Measurements from ENCODE around the gene TTC9. TPM values are rescaled to one million over a fixed set of nuclear protein-coding genes. Genes with fewer than 3 reads are reported as not detected.

The TTC9 gene
- total and polyA plus RNA-seq, 9 of the 15 experiments (the other 6 are each of a cell fraction or from before 2014, with no cell fraction given) = 0.07 TPM; not detected in 8

- no peaks in the 10 kb centered on the region for H4K20me1 ChIP-seq (replicated peaks; ENCODE audit: control insufficient read depth, insufficient read depth, low read length)
- 0% methylated on average over 7 of the region's 12 CpGs for WGBS (ENCODE audit: insufficient coverage, low coverage, missing lambda C conversion rate)
- H3K36me3 ChIP-seq (ENCODE audit: control insufficient read depth, insufficient read depth, low read length) = no peaks in the 10 kb centered on the region
- DNase-seq (ENCODE audit: extremely low read depth in 1 of 4, low spot score in 3 of 4) (no peak), FAIRE-seq (no peak), ATAC-seq (no peak)
- H3K9me1 ChIP-seq (ENCODE audit: control insufficient read depth, insufficient read depth, low read length) = no peaks in the 10 kb centered on the region
- ChIA-PET POLR2A (no interaction called here), CTCF (ENCODE audit: low intra/inter-chr PET ratio) (no interaction called here)
- H3K79me2 ChIP-seq (ENCODE audit: control insufficient read depth, insufficient read depth, low read length) = no peaks in the 10 kb centered on the region
- H3K4me3 ChIP-seq = no peak overlapping the region
- no peak overlapping the region for H3K4me2 ChIP-seq (ENCODE audit: insufficient read depth, low read length)
- no TSS peak for BruUV-seq (replicated peaks)
- no peak overlapping the region for H3K9ac ChIP-seq (ENCODE audit: insufficient read depth in 1 of 2, low read depth in 2 of 2, low read length in 2 of 2)
- no peak overlapping the region for H2AFZ ChIP-seq (ENCODE audit: low read depth, low read length)
- no peak overlapping the region for H3K27ac ChIP-seq (ENCODE audit: extremely low read depth, low read depth, low read length)
- intact Hi-C loops (cut with micrococcal nuclease) = no loop called here
- H3K27me3 ChIP-seq (ENCODE audit: control insufficient read depth in 2 of 2, insufficient read depth in 2 of 2, low read length in 2 of 2) = peaks cover 2 to 9% of the 10 kb centered on the region in 2 experiments; a peak in 2 of 5 replicates
- in situ Hi-C loops (cut with MboI) = no loop called here
- H3K4me1 ChIP-seq (replicated peaks in 1 of 2; ENCODE audit: control insufficient read depth in 2 of 2, insufficient read depth in 2 of 2, low read length in 2 of 2) = no peaks in the 10 kb centered on the region
- no peak for TF ChIP-seq ZNF699 (CRISPR knock-in tag; IDR thresholded peaks at IDR 0.05; ENCODE audit: insufficient replicate concordance)
- TF ChIP-seq NFIC (IDR thresholded peaks at IDR 0.05) = no peak
- TF ChIP-seq MEF2A (IDR thresholded peaks at IDR 0.05; ENCODE audit: control insufficient read depth, low read depth, low read length) = no peak
- no peak for TF ChIP-seq ZBTB33 (CRISPR knock-in tag; IDR thresholded peaks at IDR 0.05)
- no peak for TF ChIP-seq FOXA3 (CRISPR knock-in tag; conservative IDR thresholded peaks at IDR 0.05 in 1 of 2, IDR thresholded peaks at IDR 0.05 in 1 of 2)
- no peak for TF ChIP-seq SMAD1 (IDR thresholded peaks at IDR 0.05; ENCODE audit: low read depth, low read length, partially characterized antibody)
- TF ChIP-seq ARID2 (IDR thresholded peaks at IDR 0.05) = no peak
- no peak for TF ChIP-seq ZNF444 (CRISPR knock-in tag; IDR thresholded peaks at IDR 0.05)
- no peak for TF ChIP-seq TCF3 (CRISPR knock-in tag; IDR thresholded peaks at IDR 0.05)
- TF ChIP-seq THRB (CRISPR knock-in tag; conservative IDR thresholded peaks at IDR 0.05) = no peak
- TF ChIP-seq ZC3H4 (CRISPR knock-in tag; IDR thresholded peaks at IDR 0.05; ENCODE audit: borderline replicate concordance) = no peak
- no peak for TF ChIP-seq CEBPZ (IDR thresholded peaks at IDR 0.05; ENCODE audit: borderline replicate concordance, low read depth, low read length)
- TF ChIP-seq SMARCA4 (IDR thresholded peaks at IDR 0.05) = no peak
- H3K9me3 ChIP-seq (replicated peaks; ENCODE audit: control insufficient read depth, insufficient read depth, low read depth, low read length) = no peaks in the 10 kb centered on the region
Observed at GRCh38 chr14:70671652-70672644, 30.2 kb downstream of the TTC9 start.
